ENCODE results near the gene DNM3.

Gene DNM3

DNA sequence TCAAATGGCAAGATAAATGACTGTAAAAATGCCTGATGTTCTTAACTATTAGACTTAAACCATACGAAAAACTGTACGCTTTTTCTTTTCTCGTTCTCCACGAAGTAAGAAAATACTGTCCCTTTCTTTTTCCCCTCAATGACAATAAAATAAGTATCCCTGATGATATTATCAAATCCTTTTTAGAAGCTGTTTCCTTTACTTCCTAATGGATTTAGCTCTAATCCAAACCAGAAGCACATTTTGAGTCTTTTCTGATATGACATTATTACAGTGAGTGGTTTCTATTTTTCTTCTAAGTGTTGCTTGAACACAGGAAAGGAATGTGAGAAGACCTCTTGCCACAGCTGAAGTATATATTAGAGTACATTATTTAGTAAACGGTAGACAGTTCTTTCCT is 32.4 kb downstream of the DNM3 start:
- DNase-seq: no peak

DNA sequence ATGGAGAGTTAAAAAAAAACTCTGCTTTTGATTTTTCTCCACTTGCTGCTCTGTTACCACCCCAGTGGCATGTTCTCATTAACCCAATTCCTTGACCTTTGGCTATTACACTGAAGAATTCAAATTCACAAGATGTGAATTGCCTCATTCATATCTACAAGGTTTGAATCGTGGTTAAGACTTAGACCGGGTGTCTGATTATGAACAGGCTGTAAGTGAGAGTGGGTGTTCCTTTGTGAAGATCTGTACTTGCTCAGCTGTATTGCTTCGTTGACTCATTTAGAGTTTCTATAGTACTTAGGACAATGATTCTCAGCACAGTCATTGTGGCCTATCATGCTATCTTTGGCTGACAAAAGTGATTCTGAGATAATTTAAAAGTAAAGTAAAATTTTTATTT is 36.4 kb downstream of the DNM3 start:
- DNase-seq: no peak

DNA sequence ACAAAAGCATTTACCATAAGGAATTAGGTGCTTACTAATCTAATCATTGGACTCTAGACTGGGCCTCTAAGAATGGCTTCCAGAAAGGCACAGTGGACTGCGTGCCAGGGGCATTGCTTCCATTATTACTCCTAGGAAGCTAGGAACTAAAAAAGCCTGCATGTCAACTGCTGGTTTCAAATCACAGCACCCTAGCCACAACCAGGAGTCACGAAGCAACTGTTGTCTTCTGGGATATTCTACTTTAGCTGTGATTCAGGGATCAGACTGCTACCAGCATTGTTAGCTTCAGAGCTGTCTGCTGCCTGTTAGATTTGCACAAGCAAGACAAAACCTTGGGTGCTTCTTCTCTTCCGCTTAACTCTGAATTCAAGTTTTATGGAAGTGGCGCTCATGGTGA is 38.3 kb downstream of the DNM3 start:
- no peak for DNase-seq

DNA sequence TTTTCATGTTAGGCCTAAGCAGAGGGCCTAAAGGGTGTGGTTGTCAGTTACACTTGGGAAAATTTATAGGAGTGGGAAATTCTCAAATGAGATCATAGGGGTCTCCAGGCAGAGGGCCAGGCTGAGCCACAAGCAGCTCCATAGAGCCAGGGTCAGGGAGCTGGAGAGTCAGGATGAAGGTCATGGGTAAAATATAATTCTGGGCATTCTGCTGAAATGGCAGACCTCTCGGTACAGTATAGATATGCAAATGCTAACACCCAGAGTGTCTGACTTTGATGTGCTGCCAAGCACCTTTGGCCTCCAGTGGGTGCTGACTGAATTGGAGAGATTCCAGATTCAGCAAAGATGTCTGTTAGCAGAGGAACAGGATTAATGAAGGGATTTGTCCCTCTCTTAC is 40.1 kb downstream of the DNM3 start:
- DNase-seq: no peak

DNA sequence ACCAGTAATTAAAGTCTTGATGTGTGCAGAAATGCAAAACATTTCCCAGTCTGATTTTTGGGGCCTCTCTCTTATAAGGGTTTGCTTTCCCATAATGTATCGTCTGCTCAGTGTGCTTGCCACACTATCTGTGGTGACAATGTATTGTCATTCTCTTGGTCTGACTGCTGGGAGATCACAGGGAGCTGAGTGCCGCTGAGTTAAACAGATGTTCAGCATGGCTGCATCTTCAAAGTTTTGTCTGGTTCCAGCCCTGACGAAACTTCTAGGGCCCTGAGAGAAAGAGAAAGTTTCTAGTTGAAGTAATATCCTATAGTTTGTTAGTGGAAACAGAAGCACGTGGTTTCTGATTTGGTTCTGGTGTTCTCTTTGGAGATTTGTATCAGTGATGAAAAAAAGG is 42.6 kb downstream of the DNM3 start:
- DNase-seq: no peak

DNA sequence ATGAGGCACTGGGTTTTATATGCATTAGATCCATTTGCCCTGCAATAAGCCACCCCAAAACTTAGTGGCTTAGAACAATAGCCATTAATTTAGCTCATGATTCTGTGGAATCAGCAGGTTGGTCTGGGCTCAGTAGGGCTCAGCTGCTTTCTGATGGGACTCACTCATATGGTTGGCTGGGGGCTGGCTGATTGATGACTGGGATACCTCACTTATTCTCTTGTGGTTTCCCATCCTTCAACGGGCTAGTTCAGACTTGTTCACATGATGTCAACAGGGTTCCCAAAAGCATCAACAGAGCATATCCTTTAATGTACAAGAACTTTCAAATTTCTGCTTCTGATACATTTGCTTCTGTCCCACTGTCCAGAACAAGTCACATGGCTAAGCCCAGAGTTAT is 43.2 kb downstream of the DNM3 start:
- DNase-seq: no peak

DNA sequence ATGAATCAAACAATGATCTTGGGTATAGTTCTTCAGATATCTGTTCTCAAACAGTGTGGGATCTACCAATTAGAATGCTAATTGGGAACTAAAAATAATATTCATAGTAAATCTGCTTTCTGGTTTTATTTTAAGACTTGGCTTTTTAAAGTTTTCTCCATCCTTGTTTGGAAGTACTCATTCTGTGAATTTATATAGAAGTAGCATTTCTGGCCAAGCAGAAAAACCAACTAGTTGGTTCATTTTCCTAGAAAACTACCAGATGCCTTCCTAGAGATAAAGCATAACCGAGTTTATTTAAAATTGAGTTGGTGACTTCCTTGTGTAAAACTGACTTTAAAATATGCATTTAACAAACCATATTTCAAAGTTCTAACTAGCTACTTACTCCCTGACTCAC is 48.8 kb downstream of the DNM3 start:
- no peak for DNase-seq

DNA sequence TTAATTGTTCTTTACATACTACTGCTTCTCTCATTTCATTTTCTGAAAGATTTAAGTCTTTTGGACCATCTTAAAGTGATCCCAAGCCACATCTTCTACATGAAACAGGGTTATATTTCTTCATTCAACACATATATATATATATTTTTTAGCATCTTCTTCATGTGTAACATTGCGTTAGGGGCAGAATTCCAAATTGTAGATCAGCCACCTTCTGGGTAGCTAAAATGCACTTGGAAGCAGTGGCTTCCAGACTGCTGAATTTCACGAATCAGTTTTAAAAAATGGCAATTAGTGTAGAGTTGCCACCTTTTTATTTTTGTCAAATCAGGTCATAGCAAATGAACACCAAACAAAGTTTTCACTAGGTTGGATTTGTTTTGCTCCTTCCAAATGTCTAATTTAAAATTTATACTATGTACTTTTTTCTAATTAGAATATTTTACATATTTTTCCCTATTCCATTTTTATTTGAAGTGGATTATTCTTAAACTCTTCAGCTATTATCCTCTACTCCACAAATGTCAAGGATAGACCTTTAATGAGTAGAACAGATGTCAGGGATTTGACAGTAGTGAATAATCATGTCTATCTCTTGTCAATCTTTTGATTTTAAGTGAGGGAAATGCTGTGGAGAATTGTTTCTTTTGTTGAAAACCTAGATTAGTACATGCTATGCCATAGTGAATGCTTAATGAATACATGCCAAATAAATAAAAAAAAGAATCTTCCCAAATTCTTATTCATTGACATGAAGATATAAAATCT is 55.8 kb downstream of the DNM3 start:
- no peak for DNase-seq

DNA sequence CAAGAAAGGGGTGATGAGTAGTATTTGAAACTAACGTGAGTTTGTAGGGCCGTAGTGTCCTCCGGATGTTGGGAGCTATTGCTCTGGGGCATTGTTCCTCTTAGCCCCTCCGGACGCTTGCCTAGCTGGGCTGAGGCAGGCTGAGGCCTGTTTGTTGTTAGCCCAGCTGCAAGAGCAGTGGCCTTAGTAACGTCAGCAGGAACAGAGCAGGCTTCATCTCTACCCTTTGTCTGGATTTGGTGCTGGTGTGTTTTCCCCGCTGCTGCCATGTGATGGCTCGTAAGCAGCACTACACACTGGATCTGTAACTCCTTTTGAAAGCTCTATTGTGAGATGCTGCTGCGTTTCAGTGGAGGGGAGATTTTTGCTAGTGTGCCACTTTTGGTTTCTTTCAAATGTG is 57.6 kb downstream of the DNM3 start:
- DNase-seq: peak; percentile 90

DNA sequence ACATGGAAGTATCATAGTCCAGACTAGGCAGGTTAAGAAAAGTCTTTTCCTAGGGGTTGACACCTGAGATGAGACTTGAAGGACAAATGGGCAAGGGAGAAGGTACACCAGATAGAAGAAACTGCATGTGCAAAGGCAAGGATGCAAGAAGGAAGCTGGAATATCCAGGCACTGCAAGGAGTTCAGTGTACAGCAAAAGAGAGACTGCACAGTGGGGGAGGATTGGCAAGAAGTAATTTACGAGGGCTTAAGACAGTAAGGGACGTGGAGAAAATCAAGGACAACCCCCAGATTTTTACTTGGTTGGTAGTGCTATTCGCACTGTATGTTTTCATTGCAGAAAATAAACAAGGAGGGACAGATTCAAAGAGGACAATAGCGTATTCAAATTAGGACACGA is 58.5 kb downstream of the DNM3 start:
- no peak for DNase-seq

DNA sequence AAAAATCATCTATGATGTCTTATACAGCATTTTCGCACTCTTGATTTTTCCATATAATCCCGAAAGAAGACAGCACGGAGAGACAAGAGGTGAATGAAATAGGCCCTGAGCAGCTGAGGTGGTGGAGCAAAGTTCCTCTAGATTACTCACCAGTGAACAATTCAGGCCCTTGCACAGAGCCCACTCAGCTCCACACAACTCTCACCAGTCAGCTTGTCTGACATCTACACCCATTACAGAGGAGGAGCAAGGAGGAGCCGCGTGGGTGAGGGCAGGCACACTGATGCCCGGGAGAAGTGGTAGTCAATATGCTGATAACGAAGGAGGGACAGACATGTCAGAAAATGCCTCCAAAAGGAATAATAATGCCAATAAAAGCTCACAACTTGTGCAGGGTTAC is 59.9 kb downstream of the DNM3 start:
- peak; percentile 79 for DNase-seq

DNA sequence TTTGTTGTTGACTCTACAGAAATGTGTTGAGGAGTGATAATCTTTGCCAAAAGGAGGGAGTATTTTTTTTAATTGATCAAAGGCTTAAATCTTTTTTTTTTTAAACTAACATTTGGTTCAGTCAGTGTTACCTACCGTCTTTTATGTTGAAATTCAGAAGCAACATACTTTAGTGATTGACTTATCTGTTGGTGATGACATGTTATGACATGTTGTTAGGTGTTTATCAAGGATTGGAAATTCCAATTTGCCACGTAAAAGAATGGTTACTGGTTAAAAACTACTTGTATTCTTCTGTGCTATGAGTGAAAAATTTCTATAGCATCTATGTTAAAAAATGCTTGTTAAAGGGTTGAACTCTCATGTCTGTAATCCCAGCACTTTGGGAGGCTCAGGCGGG is 61.2 kb downstream of the DNM3 start:
- no peak for DNase-seq

DNA sequence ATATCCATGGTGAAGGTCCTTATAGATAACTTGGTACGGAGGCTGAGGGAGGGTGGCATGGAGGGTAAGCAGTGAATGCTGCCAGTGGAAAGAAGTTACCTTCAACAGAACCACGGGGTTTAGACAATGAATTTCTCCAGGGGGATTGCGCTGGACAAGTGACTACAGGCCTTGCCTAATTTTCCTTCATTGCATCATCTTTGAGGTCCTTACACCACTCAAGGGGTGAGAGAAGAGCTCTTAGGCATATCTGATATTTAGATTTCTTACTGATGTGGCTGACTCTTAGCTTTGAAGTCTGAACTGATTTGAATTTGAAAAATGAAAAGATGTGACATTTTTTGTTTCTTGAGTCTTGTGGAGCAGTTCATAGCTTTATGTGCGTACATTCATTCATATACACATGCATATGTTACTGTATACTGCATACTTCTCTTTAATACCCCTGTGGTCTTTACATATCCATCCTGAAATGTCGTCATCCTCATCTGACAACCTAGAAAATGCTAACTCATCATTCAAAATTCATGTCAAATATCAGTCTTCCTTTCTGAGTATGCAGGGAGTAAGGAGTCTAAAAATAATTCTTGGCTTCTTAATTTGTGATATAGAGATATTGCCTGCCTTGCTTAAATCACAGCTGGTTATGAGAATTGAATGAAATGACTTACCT is 63.6 kb downstream of the DNM3 start:
- no peak for DNase-seq

DNA sequence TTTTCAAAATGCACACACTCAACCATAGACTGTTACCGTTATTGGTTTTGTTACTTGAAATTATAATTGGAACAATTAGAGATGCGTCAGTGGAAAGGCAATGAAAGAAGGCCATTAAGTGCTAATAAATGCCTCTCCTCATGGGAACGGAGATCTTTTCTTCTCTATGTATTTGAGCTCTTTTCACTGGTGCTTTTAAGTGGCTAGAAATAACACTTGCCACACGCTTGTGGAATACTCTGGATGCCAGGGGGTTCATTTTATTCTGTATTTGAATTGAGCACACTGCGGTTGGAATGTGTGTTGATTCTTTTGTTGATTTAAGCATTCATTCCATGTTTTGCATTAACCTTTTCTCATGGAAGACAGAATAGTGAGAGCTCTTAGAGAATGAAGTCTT is 68.4 kb downstream of the DNM3 start:
- DNase-seq: no peak

DNA sequence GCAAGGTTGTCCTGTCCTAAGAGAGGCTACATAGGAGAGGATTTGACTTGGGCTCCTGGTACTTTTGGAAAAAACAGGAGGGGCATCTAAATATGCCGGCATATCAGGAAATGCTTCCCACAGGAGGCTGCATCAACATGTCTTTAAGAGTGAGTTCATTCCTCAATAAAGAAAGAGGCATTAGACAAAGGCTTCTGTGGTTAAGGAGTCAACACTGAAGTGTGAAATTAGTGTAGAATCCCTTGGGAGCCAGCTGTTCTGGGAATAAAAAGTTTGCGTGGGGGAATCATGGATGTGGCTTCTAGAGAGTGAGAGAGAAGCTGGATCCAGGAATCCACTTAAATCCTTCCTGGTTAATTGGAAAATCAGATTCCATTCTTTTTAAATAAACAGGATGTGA is 69.5 kb downstream of the DNM3 start:
- no peak for DNase-seq

DNA sequence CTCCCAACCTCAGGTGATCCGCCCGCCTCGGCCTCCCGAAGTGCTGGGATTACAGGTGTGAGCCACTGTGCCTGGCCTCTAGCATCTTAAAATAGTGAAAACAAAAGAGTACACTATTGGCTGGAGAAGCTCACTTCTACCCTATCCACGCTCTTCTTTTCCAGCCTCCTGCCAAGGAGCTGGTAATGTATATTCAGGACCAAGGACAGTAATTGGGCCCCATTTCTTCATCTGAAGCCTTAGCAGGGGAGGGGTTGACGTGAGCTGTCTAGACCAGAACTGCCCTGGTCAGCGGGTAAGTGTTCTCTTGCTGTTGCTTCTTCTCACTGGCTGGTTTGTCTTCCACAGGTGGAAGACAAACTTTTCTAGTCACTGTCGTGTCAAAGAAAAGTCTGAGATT is 70.2 kb downstream of the DNM3 start:
- DNase-seq: peak; percentile 59

DNA sequence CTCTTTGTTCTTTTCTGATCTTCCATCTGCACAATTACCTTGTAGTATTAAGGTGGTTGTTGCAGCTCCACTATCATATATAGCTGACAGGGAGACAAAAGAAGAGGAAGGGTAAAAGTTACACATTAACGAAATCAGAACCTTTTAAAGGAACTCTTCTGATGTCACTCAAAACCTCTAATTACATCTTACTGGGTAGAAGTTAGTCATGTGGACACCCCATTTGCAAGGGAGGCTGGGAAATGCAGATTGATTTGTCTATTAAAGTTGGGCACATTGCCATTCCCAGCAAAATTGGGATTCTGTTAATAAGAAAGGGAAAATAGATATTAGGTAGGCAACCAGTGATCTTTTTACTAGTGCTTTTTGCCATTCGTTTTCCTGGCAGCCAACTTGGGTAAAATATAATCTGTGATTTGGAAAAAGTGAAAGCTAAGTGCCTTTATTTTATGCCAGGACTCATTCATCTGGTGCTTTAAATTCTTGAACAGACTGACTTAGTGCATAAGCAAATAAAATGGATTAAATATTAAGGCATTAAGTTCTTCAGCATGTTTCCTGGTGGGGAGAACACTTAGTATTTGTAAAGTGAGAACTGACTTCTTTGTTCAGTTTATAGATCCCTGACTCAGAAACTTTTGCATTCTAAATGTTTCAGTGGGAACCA is 71.3 kb downstream of the DNM3 start:
- no peak for DNase-seq

DNA sequence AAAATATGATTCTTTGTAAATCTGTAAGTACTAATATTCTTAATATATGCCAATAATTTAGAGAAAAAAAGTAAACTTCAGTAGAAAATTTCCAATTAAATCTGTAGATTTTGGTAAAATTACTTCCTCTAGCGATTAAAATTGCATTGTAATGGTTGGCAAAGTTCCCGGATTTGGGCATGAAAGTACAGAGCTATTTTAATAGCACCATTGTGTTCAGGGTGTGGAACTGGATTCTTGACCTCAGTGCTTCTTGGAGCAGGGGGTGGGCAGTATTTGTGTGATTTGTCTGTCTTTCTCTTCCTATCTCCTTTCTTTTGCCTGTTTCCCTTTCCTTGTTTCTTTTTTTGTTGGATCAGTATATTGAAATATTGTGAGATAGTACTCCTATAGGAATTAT is 72.1 kb downstream of the DNM3 start:
- DNase-seq: no peak

DNA sequence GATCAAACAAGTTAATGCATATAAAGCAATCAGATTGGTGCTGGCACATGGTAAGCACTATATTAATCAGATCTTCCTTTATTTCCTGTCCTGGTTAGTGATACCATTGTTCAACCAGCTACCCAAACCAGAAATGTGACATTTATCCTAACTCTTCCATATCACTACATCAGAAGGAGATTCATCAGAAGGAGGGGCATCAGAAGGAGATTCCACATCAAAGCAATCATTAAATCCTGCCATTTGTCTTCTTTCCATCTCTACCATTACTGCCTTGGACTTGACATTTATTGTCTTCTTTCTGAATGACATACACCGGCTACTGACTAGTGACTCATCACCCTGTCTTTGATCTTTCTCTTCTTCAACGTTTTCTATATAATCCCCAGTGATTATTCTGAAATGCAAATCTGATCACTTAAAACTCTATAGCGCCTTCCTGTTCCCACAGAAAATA is 75.0 kb downstream of the DNM3 start:
- DNase-seq: no peak

DNA sequence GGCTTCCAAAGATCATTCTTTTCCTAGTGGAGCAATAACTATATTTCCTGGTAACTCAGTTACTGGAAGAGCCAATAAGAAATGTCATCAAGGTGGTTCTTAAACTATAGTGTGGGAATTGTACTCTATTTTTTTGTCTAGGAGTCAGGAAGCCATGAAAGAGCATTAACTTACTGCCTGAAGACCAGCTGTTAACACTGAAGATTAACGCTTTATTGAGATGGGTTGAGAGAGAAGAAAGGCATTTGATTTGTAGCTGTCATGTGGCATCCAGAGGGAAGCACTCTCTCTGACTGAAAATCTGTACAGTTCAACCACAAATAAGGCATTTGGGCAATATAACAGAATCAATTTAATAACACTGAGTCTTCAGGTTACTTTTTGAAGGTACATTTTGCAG is 76.0 kb downstream of the DNM3 start:
- no peak for DNase-seq

DNA sequence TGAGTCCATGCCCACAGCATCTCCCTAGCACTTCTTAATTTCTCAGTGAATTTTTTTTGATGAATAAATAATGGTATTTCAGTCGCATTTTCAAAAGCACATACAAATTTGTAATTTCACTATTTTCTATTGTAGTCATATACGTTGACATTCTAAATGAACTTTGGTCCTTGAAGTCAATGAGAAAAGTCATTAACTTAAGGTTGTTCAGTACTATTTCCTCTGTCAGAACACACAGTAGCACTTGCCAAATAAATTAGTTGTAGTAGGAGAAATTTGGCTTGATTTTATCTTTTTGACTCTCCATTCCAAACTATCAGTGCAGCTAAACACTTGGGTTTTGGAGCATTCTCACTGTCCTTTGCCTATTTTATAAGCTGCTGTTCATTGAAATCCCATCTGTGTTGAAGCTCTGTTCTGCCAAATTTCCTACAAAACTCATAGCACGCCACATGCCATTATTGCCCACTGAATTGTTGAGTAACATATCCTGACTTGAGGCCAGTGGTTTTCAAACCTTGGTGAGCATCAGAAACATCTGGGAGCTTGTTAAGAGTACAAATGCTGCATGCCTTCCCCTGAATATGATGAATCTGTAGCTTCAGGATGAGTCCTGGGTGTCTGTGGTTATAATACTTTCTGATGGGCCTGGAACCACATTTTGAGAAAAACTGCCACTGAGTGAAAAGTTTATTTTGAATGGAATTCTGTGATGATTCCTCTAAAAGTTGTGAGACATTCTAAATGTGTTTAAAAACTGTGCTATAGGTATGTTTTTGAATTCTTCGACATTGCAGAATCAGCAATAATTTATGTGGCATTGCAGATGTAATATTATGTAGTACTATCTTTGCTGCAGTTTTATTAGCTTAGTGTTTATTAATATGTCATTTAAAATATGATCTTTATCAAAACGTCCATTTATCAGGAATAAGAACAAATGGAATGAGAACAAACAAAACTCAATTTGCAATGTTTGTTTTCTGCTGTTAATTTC is 78.9 kb downstream of the DNM3 start:
- DNase-seq: no peak

DNA sequence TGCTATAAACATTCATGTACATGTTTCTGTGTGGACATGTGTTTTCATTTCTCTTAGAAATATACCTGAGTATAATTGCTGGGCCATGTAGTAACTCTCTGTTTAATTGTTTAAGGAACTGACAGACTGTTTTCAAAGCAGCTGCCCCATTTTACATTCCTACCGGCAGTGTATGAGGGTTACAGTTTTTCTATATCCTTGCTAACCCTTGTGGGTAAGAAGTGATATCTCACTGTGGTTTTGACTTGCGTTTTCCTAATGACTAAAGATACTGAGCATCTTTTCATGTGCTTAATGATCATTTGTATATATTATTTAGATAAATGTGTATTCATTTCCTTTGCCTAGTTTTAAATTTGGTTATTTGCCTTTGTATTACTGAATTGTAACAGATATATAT is 81.7 kb downstream of the DNM3 start:
- no peak for DNase-seq

DNA sequence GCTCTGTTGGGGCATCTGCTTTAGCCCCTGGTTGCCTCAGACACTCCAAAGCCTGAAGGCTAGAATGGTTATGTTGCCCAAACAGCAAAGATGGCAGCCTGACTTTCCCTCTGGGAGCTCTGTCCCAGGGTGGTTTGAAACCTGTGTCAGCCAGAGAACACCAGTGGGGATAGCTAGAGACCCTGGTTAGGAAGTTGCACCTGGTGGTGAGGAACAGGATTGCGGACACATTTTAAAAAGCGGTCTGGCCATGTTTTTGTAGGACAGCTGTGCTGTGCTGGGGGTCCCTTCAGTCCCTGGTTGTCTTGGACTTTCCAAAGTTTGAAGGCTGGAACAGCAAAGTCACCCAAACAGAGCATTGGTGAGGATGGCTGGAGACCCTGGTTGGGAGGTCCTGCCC is 87.8 kb downstream of the DNM3 start:
- DNase-seq: no peak

Data from islet precursor cell (in vitro differentiated cells).